HepG2 (cell line): ENCODE measurements around the gene SLC2A4. TPM values are rescaled to one million over a fixed set of nuclear protein-coding genes. Genes with fewer than 3 reads are reported as not detected.

ENCODE experiments used
- ATAC-seq: fragments of 200-7000 bp; cut with Tn5 transposase; 3 replicates; pipeline ENCODE4 v1.9.1; 2020; ENCODE audit warnings: mild to moderate bottlenecking, moderate library complexity
- BruUV-seq: library from RNA; stranded (reverse); fragments of 400-500 nt; replicated peaks from 2 replicates; lab custom pipeline; 2021; lab: Mats Ljungman, UMichigan
- CTCF ChIA-PET: fragments of 300-600 bp; formaldehyde crosslinking; extraction: SDS; loops from one replicate; lab custom pipeline; 2021; ENCODE audit warnings: low total read pairs, inconsistent platforms, low intra/inter-chr PET ratio; lab: Yijun Ruan, JAX
- POLR2A ChIA-PET: fragments of 350-600 bp; sonication (Branson Sonifier 250); formaldehyde crosslinking; loops from one replicate; lab custom pipeline; 2020; ENCODE audit warnings: antibody characterized with exemption, inconsistent platforms; lab: Yijun Ruan, JAX
- DNase-seq: peaks from one replicate; pipeline ENCODE4 v3.0.0-alpha.2; 2015; ENCODE audit warnings: low spot score
- FAIRE-seq: peaks from 3 replicates; lab custom pipeline; 2011; peaks lifted over from hg19 to GRCh38; lab: Jason Lieb, UNC
- H2AFZ ChIP-seq: one replicate; pipeline ENCODE4 v1.6.1; 2011; ENCODE audit warnings: low read length, inconsistent platforms
- H3K27ac ChIP-seq: fragments of 300-600 bp; 3 replicates; pipeline ENCODE4 v1.8.0; 2011; ENCODE audit warnings: mixed run types, mild to moderate bottlenecking, mixed read lengths, low read length, inconsistent platforms; ENCODE audit not compliant: insufficient read depth; ENCODE audit errors: extremely low read length
- H3K27me3 ChIP-seq, 2 experiments: fragments of 200-600 bp in 1 of 2; 2 replicates in 1 of 2; 3 replicates in 1 of 2; pipeline versions ENCODE4 v1.6.0 to v1.8.0; 2011; ENCODE audit warnings: low read length in 2 of 2, mild to moderate bottlenecking in 2 of 2, moderate library complexity in 2 of 2, inconsistent platforms in 1 of 2; ENCODE audit not compliant: insufficient read depth in 2 of 2, control insufficient read depth in 1 of 2
- H3K36me3 ChIP-seq, 2 experiments: fragments of 200-600 bp in 1 of 2; replicated peaks in 1 of 2; 2 replicates in 1 of 2; 3 replicates in 1 of 2; pipeline versions ENCODE4 v1.5.1 to v1.8.0; 2011; ENCODE audit warnings: low read length in 2 of 2, inconsistent platforms in 1 of 2; ENCODE audit not compliant: insufficient read depth in 2 of 2, control insufficient read depth in 1 of 2
- H3K4me1 ChIP-seq: 2 replicates; pipeline ENCODE4 v1.5.1; 2012; ENCODE audit warnings: low read length, inconsistent platforms; ENCODE audit not compliant: insufficient read depth
- H3K4me2 ChIP-seq: 2 replicates; pipeline ENCODE4 v1.6.0; 2011; ENCODE audit warnings: low read depth, low read length, inconsistent platforms
- H3K4me3 ChIP-seq, 3 experiments: fragments of 200-600 bp in 1 of 3; sonication (generic), shearing (Covaris generic) in 1 of 3; replicated peaks in 1 of 3; 2 replicates each; pipeline ENCODE4 v1.5.1; 2011 to 2016; ENCODE audit warnings: low read length in 3 of 3, inconsistent platforms in 2 of 3, low read depth in 2 of 3, mild to moderate bottlenecking in 2 of 3, control low read depth in 1 of 3, mixed read lengths in 1 of 3; ENCODE audit not compliant: insufficient read depth in 1 of 3
- H3K79me2 ChIP-seq: one replicate; pipeline ENCODE4 v1.6.1; 2011; ENCODE audit warnings: low read length, inconsistent platforms; ENCODE audit not compliant: insufficient read depth
- H3K9ac ChIP-seq: 2 replicates; pipeline ENCODE4 v1.6.0; 2011; ENCODE audit warnings: mild to moderate bottlenecking, low read depth, low read length, inconsistent platforms; ENCODE audit not compliant: insufficient read depth
- H3K9me3 ChIP-seq: 2 replicates; pipeline ENCODE4 v1.5.1; 2012; ENCODE audit warnings: mild to moderate bottlenecking, low read length
- H4K20me1 ChIP-seq: 2 replicates; pipeline ENCODE4 v1.6.0; 2011; ENCODE audit warnings: inconsistent platforms, mild to moderate bottlenecking, low read length, moderate library complexity; ENCODE audit not compliant: insufficient read depth
- HDAC6 ChIP-seq: fragments of 200-600 bp; sonication (generic); IDR thresholded peaks from 2 replicates; pipeline ENCODE4 v1.7.0; 2017; ENCODE audit warnings: mild to moderate bottlenecking, antibody characterized with exemption, low read length, low read depth
- KDM6A ChIP-seq: IDR thresholded peaks from 2 replicates; pipeline ENCODE4 v1.6.1; 2016; ENCODE audit warnings: low read depth
- MXD4 ChIP-seq: IDR thresholded peaks from 2 replicates; pipeline ENCODE4 v1.6.1; 2016; ENCODE audit warnings: mild to moderate bottlenecking, missing biosample characterization, missing genetic modification reagents
- NONO ChIP-seq, 2 experiments: fragments of 450-650 bp in 1 of 2; sonication (generic) in 1 of 2; formaldehyde crosslinking in 1 of 2; IDR thresholded peaks in 1 of 2; conservative IDR thresholded peaks in 1 of 2; 2 replicates each; pipeline versions ENCODE4 v1.6.1 to v1.8.0; 2017 to 2022; ENCODE audit warnings: mild to moderate bottlenecking in 1 of 2, missing genetic modification reagents in 1 of 2, moderate library complexity in 1 of 2
- PAWR ChIP-seq: sonication (generic); formaldehyde crosslinking; IDR thresholded peaks from 2 replicates; pipeline ENCODE4 v1.4.0; 2020; ENCODE audit warnings: missing genetic modification reagents, mild to moderate bottlenecking, borderline replicate concordance
- POGZ ChIP-seq: sonication (generic); formaldehyde crosslinking; IDR thresholded peaks from 2 replicates; pipeline ENCODE4 v1.4.0; 2020; ENCODE audit warnings: mild to moderate bottlenecking, missing genetic modification reagents
- POLR2G ChIP-seq: fragments of 200-400 bp; formaldehyde crosslinking; IDR thresholded peaks from 2 replicates; pipeline ENCODE4 v1.6.1; 2018; ENCODE audit warnings: mild to moderate bottlenecking, low read depth, low read length, moderate library complexity
- ZNF501 ChIP-seq: sonication (generic); formaldehyde crosslinking; IDR thresholded peaks from 2 replicates; pipeline ENCODE4 v1.5.1; 2020; ENCODE audit warnings: mild to moderate bottlenecking, moderate library complexity, missing genetic modification reagents
- WGBS: methylation state at CpG from one replicate; pipeline ENCODE4 v1.1.6; 2017; ENCODE audit warnings: low lambda C conversion rate; 5-methylcytosine and 5-hydroxymethylcytosine counted together
- in situ Hi-C: cut with HindIII; loops from 2 replicates; pipeline ENCODE4 v1.10.0; 2017; ENCODE audit warnings: low pct_unique_long_range_greater_than_20kb; ENCODE audit not compliant: extremely low pct_ligation_motif_present
- intact Hi-C: fragments of 100-400 bp; cut with micrococcal nuclease; formaldehyde crosslinking; loops from one replicate; pipeline ENCODE4 v1.10.0; 2022; ENCODE audit not compliant: unreplicated experiment
- polyA plus RNA-seq, 8 experiments: library from polyadenylated mRNA; depleted of rRNA in 3 of 8; stranded (reverse) in 7 of 8; unstranded in 1 of 8; fragments of >200 nt; fragmentation: Illumina TruSeq in 4 of 8; extraction: Trizol in 4 of 8; gene quantifications; 2 replicates each; pipeline versions ENCODE4 v1.2.1 to v1.2.3, GENCODE V29; 2011 to 2016; ENCODE audit warnings: low read depth in 4 of 8, missing spikeins in 1 of 8, mixed read lengths in 1 of 8; ENCODE audit not compliant: insufficient read depth in 1 of 8
- total RNA-seq, 5 experiments: library from RNA; depleted of rRNA; stranded (reverse); fragments of >200 nt; fragmentation: Illumina TruSeq; extraction: Trizol; gene quantifications; 2 replicates each; pipeline ENCODE4 v1.2.3, GENCODE V29; 2016; ENCODE audit warnings: low read depth in 1 of 5
- TF ChIP-seq, protein P1 (sequence below): fragments of 450-650 bp; IDR thresholded peaks from 2 replicates; pipeline ENCODE4 v1.6.1; 2017
- TF ChIP-seq, protein P2 (sequence below): sonication (generic); formaldehyde crosslinking; IDR thresholded peaks from 2 replicates; pipeline ENCODE4 v1.5.1; 2020; ENCODE audit warnings: missing genetic modification reagents, mild to moderate bottlenecking, borderline replicate concordance
- TF ChIP-seq, protein P3 (sequence below), 2 experiments: sonication (generic) in 1 of 2; formaldehyde crosslinking in 1 of 2; IDR thresholded peaks; 2 replicates each; pipeline versions ENCODE4 v1.4.0 to v1.6.1; 2016 to 2020; ENCODE audit warnings: borderline replicate concordance in 1 of 2, low read depth in 1 of 2, mild to moderate bottlenecking in 1 of 2, missing genetic modification reagents in 1 of 2
- TF ChIP-seq, protein P4 (sequence below): fragments of 450-650 bp; IDR thresholded peaks from 2 replicates; pipeline ENCODE4 v1.6.1; 2016

The SLC2A4 gene
- total and polyA plus RNA-seq, 2 of the 13 experiments (the other 11 are each of a cell fraction or from before 2014, with no cell fraction given) = 4.9 to 5.8 TPM

DNA sequence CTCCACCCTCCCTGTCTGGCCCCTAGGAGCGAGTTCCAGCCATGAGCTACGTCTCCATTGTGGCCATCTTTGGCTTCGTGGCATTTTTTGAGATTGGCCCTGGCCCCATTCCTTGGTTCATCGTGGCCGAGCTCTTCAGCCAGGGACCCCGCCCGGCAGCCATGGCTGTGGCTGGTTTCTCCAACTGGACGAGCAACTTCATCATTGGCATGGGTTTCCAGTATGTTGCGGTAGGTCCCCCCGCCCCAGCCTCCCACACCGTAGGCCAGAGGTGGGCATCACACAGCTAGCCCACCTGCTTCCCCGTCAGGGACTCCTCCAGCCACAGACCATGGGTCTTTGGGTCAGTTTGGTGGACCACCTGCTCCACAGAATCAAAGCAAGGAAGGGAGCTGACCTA lies 4.2 kb downstream of the SLC2A4 start (continued):
- TF ChIP-seq, protein P1, sequence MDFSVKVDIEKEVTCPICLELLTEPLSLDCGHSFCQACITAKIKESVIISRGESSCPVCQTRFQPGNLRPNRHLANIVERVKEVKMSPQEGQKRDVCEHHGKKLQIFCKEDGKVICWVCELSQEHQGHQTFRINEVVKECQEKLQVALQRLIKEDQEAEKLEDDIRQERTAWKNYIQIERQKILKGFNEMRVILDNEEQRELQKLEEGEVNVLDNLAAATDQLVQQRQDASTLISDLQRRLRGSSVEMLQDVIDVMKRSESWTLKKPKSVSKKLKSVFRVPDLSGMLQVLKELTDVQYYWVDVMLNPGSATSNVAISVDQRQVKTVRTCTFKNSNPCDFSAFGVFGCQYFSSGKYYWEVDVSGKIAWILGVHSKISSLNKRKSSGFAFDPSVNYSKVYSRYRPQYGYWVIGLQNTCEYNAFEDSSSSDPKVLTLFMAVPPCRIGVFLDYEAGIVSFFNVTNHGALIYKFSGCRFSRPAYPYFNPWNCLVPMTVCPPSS = no peak
- TF ChIP-seq POGZ (no peak), POLR2G (no peak)
- TF ChIP-seq, protein P2, sequence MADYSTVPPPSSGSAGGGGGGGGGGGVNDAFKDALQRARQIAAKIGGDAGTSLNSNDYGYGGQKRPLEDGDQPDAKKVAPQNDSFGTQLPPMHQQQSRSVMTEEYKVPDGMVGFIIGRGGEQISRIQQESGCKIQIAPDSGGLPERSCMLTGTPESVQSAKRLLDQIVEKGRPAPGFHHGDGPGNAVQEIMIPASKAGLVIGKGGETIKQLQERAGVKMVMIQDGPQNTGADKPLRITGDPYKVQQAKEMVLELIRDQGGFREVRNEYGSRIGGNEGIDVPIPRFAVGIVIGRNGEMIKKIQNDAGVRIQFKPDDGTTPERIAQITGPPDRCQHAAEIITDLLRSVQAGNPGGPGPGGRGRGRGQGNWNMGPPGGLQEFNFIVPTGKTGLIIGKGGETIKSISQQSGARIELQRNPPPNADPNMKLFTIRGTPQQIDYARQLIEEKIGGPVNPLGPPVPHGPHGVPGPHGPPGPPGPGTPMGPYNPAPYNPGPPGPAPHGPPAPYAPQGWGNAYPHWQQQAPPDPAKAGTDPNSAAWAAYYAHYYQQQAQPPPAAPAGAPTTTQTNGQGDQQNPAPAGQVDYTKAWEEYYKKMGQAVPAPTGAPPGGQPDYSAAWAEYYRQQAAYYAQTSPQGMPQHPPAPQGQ (CRISPR knock-in tag) = no peak

DNA sequence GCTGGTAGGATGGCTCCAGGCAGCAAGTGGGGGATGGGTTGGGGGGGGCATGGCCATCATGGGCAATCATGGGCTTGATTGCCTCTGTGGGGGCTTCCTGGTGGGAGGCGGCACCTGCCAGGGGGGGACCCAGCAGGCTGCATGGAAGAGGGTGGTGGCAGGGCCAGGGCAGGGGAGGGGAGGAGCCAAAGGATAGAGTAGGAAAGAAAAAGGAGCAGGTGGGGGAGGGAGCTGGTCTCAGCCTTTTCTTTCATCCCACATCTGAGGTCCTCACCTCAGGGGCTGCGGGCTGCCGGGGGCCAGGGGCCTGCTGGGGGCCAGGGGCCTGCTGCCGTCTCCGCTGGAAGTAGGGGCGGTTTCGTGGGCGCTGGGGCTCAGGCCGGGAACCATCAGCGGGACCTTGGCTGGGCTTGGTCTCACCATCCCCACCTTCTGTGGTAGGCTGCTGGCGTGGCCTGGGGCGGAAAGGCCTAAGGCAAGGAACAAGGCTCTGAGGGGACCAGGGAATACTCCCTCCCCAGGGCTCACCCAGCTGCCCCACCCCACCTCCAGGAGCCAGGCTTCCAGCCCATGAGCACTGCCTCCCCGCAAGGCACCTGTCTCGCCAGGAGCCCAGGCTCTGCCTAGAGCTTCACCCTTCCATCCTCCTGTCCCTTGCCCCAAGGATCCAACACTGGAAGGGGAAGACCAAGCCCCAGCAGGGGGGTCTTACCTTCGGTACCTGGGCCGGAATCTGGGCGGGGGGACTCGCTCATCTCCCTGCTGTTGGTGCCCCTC lies 7.9 kb downstream of the SLC2A4 start:
- in situ Hi-C loops (loop anchor here (10.0 kb wide), 1 partner anchor 245 kb away; the partner anchor contains the start of gene SLC16A11), intact Hi-C loops (no loop called here)
- no peaks in the 10 kb centered on the region for H3K9me3 ChIP-seq
- H3K27ac ChIP-seq = no peak overlapping the region
- no peaks in the 10 kb centered on the region for H4K20me1 ChIP-seq
- no TSS peak for BruUV-seq
- no peak overlapping the region for H3K4me2 ChIP-seq
- peaks cover 26% of the 10 kb centered on the region for H3K4me1 ChIP-seq
- ATAC-seq (no peak), FAIRE-seq (no peak), DNase-seq (no peak)
- ChIA-PET CTCF (no interaction called here), POLR2A (no interaction called here)
- H2AFZ ChIP-seq = no peak overlapping the region
- H3K79me2 ChIP-seq = no peaks in the 10 kb centered on the region
- peaks cover 4 to 7% of the 10 kb centered on the region in 2 experiments; a peak in 3 of 5 replicates for H3K36me3 ChIP-seq
- no peak overlapping the region for H3K4me3 ChIP-seq
- no peak overlapping the region for H3K9ac ChIP-seq
- 77% methylated on average over 6 of the region's 18 CpGs for WGBS
- peaks cover 0 to 11% of the 10 kb centered on the region in 2 experiments; a peak in 2 of 5 replicates for H3K27me3 ChIP-seq
- TF ChIP-seq KDM6A (no peak), ZNF501 (CRISPR knock-in tag) (no peak), HDAC6 (no peak), MXD4 (CRISPR knock-in tag) (no peak), NONO (IDR thresholded peaks at IDR 0.05) (no peak), NONO (CRISPR knock-in tag; conservative IDR thresholded peaks at IDR 0.05) (no peak), PAWR (CRISPR knock-in tag) (no peak)
- TF ChIP-seq, protein P3, sequence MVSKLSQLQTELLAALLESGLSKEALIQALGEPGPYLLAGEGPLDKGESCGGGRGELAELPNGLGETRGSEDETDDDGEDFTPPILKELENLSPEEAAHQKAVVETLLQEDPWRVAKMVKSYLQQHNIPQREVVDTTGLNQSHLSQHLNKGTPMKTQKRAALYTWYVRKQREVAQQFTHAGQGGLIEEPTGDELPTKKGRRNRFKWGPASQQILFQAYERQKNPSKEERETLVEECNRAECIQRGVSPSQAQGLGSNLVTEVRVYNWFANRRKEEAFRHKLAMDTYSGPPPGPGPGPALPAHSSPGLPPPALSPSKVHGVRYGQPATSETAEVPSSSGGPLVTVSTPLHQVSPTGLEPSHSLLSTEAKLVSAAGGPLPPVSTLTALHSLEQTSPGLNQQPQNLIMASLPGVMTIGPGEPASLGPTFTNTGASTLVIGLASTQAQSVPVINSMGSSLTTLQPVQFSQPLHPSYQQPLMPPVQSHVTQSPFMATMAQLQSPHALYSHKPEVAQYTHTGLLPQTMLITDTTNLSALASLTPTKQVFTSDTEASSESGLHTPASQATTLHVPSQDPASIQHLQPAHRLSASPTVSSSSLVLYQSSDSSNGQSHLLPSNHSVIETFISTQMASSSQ (IDR thresholded peaks at IDR 0.05; ENCODE audit: low read depth) = no peak
- TF ChIP-seq, protein P3 (CRISPR knock-in tag; IDR thresholded peaks at IDR 0.05; ENCODE audit: borderline replicate concordance) = no peak
- TF ChIP-seq, protein P4, sequence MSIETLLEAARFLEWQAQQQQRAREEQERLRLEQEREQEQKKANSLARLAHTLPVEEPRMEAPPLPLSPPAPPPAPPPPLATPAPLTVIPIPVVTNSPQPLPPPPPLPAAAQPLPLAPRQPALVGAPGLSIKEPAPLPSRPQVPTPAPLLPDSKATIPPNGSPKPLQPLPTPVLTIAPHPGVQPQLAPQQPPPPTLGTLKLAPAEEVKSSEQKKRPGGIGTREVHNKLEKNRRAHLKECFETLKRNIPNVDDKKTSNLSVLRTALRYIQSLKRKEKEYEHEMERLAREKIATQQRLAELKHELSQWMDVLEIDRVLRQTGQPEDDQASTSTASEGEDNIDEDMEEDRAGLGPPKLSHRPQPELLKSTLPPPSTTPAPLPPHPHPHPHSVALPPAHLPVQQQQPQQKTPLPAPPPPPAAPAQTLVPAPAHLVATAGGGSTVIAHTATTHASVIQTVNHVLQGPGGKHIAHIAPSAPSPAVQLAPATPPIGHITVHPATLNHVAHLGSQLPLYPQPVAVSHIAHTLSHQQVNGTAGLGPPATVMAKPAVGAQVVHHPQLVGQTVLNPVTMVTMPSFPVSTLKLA = no peak
